ENCODE measurements around the gene FUBP1.

Gene FUBP1

DNA sequence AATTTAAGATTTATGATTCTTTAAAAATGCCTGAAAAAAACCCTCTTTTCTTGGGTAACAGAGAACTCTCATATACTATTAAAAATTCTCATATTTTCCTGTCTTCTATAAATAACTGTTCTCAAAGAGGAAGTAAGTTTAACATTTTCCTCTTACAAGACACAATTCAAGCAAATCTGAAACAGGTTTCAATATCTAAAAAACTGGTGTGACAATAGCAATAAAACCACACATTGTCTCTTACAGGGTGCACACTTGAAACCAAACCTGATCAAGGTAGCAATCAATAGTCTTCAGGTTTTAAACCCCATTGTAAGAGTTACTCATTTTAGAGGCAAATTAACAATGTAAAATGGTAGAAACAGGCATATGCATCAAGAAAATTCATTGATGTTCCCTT is 28.0 kb downstream of the FUBP1 start:
- TF ChIP-seq, protein P1, sequence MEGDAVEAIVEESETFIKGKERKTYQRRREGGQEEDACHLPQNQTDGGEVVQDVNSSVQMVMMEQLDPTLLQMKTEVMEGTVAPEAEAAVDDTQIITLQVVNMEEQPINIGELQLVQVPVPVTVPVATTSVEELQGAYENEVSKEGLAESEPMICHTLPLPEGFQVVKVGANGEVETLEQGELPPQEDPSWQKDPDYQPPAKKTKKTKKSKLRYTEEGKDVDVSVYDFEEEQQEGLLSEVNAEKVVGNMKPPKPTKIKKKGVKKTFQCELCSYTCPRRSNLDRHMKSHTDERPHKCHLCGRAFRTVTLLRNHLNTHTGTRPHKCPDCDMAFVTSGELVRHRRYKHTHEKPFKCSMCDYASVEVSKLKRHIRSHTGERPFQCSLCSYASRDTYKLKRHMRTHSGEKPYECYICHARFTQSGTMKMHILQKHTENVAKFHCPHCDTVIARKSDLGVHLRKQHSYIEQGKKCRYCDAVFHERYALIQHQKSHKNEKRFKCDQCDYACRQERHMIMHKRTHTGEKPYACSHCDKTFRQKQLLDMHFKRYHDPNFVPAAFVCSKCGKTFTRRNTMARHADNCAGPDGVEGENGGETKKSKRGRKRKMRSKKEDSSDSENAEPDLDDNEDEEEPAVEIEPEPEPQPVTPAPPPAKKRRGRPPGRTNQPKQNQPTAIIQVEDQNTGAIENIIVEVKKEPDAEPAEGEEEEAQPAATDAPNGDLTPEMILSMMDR (IDR thresholded peaks at IDR 0.05) = no peak

DNA sequence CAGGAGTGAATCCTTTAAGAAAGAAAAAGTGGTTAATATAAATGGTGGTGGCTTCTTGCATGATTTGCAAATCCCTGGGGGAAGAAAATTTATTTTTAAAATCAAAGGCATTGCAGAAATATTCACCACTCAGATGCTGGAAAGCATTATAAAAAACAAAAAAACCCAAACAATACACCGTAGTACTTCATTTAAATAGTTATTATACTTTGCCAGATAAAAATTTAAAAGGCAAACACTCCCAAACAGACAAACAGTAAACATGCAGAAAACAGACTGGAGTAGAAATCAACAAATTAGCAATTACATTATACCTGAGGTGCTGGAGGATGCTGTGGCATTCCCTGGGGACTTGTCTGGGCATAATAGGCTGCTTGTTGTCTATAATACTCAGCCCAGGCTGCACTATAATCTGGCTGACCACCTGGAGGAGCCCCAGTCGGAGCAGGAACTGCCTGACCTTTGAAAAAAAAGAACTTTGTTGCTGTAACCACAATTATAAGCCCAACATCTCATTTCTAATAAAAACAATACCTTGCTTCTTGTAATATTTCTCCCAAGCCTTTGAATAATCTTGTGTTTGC is 29.9 kb downstream of the FUBP1 start:
- TF ChIP-seq, protein P1 (IDR thresholded peaks at IDR 0.05) = peak; percentile 34; the same call in 1 of the 2 replicates

DNA sequence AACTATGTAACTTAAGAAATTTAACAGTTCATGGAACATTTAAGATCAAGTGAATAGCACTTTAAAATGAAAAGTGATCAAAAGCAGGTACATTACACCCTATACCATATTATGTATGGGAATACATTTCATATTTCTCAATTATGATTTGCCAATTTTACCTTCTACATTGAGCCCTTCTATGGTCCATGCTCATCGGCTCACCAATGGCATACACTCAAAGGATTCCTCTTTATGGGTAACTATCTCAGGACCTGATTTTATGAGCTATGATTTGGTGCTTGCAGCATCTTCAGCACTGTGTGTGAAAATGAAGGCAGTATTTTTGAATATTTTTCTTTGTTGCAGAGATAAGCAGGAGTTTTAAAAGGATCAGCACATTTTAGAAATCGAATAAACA is 33.5 kb downstream of the FUBP1 start:
- TF ChIP-seq, protein P1 (IDR thresholded peaks at IDR 0.05) = no peak

DNA sequence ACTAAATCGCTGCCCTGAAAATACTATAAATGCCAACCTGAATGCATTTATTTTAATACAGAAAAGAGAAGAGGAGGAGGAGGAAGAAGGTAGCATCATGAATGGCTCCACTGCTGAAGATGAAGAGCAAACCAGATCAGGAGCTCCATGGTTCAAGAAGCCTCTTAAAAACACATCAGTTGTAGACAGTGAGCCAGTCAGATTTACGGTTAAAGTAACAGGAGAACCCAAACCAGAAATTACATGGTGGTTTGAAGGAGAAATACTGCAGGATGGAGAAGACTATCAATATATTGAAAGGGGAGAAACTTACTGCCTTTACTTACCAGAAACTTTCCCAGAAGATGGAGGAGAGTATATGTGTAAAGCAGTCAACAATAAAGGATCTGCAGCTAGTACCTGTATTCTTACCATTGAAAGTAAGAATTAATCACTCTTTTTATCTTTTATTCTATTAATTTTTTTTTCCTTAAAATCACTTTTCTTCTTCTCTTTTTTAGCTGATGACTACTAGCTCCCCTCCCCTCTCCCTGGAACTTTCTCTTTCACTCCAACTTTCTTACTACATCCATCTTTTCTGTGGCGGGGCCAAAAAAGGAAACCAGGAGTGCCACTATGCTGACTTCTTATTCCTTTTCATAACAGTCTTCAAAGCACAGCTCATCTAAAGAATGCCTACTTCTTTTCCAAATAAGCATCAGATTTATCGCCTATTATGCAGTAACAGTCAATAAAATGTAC is 36.3 kb downstream of the FUBP1 start:
- TF ChIP-seq, protein P1 (IDR thresholded peaks at IDR 0.05) = no peak

DNA sequence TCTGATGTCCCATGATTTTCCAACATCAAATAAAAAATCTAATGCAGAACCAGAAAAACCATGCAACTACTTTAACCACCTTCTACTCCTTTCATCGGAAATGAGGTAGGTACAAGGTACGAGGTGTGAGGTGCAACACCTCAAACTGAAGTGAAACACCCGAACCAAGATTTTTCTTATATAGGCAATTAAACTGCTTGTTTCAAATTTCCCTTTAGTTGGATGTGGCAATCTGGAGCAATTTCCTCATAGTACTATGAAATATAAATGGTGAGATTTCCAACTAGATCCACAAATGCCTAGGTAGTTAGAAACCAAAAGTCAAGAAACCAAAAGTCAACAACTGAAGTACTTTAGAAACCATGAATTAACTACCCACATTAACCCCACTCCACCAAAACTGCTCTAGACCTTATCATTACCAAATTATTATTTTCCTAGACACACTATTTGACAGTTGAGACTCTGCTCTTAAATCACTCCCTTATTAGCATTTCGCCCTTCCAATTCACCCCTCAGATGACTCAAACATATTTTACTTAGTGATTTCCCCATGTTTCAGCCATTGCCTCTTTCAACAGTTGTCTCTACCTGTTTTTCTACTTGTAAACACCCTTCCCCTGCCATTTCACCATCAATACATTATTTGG is 37.8 kb downstream of the FUBP1 start:
- TF ChIP-seq, protein P1 (IDR thresholded peaks at IDR 0.05) = no peak

DNA sequence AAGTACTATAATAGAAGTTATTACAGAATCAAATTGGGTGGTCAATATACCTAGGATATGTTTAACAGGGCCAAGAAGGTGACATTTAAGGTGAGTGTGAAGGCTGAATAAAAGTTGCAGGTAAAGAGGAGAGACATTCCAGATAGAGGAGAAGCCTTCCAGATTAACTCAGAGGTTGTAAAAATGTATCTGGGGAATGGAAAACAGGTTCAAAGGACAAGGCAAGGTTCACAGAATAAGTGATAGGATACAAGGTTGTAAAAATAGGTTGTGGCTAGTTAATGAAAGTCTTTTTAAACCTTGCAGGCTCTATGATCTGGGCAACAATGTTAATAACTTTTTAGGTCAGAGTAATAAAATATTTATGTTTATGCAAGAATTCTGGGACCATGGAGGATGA is 40.2 kb downstream of the FUBP1 start:
- TF ChIP-seq, protein P1 (IDR thresholded peaks at IDR 0.05) = no peak

DNA sequence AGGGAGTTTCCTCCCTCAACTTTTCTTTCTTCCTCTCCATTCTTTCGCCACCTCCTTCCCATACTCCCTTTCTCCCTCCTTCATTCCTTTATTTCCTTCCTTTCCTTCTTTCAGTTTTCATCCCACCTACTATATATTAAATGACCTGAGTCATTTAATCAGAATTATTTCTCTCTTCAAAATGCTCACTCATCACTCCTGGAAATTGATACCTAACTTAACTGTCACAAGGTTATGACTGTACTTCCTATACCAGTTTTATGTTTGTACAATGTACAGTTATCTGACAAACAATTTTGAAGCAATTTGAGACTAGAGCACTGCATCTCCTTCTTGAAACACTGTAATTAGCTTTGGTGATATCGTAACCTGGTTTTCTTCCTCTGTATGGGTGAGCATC is 49.1 kb downstream of the FUBP1 start:
- TF ChIP-seq, protein P1 (IDR thresholded peaks at IDR 0.05) = no peak
